ENCODE data around the gene ANTXR1. TPM values are rescaled to one million over a fixed set of nuclear protein-coding genes. Genes with fewer than 3 reads are reported as not detected.

The ANTXR1 gene
- total RNA-seq, 1 donor from 2014 or later: not detected

- DNase-seq (ENCODE audit: low spot score): no peak
- H3K4me3 Mint-ChIP-seq: no peak overlapping the region
- intact Hi-C loops (cut with micrococcal nuclease): loop anchor here (5.0 to 10.0 kb wide), 2 partner anchors 286 to 334 kb away; no protein-coding TSS in a partner anchor
- H3K36me3 Mint-ChIP-seq (ENCODE audit: low read depth): no peaks in the 10 kb centered on the region
- peaks cover 51% of the 10 kb centered on the region for H3K27me3 Mint-ChIP-seq (ENCODE audit: insufficient read depth)
- H3K4me1 Mint-ChIP-seq (ENCODE audit: low read depth): peaks cover 14% of the 10 kb centered on the region
- no peak overlapping the region for H3K27ac Mint-ChIP-seq
- no peaks in the 10 kb centered on the region for H3K9me3 Mint-ChIP-seq
Measured at GRCh38 chr2:69050802-69051201, 37.8 kb downstream of the ANTXR1 start.

GRCh38 chr2:69053416-69053965 is 40.5 kb downstream of the ANTXR1 start:
- Mint-ChIP-seq H3K27ac (no peak overlapping the region), H3K4me3 (no peak overlapping the region), H3K27me3 (ENCODE audit: insufficient read depth) (peaks cover 51% of the 10 kb centered on the region), H3K36me3 (ENCODE audit: low read depth) (no peaks in the 10 kb centered on the region), H3K9me3 (no peaks in the 10 kb centered on the region), H3K4me1 (ENCODE audit: low read depth) (peaks cover 14% of the 10 kb centered on the region)
- no peak for DNase-seq (ENCODE audit: low spot score)
- intact Hi-C loops (cut with micrococcal nuclease): loop anchor here (5.0 to 10.0 kb wide), 2 partner anchors 289 to 336 kb away; no protein-coding TSS in a partner anchor

GRCh38 chr2:69054431-69054830 is 41.5 kb downstream of the ANTXR1 start:
- intact Hi-C loops (cut with micrococcal nuclease): loop anchor here (2.0 to 10.0 kb wide), 3 partner anchors 290 to 402 kb away; no protein-coding TSS in a partner anchor
- H3K36me3 Mint-ChIP-seq (ENCODE audit: low read depth): no peaks in the 10 kb centered on the region
- H3K4me3 Mint-ChIP-seq: no peak overlapping the region
- H3K4me1 Mint-ChIP-seq (ENCODE audit: low read depth): peaks cover 14% of the 10 kb centered on the region
- no peak overlapping the region for H3K27ac Mint-ChIP-seq
- H3K27me3 Mint-ChIP-seq (ENCODE audit: insufficient read depth): peaks cover 54% of the 10 kb centered on the region
- peak; percentile 8 for DNase-seq (ENCODE audit: low spot score)
- no peaks in the 10 kb centered on the region for H3K9me3 Mint-ChIP-seq

- intact Hi-C loops (cut with micrococcal nuclease): loop anchor here (2.0 to 10.0 kb wide), 2 partner anchors 291 to 403 kb away; no protein-coding TSS in a partner anchor
- Mint-ChIP-seq H3K9me3 (no peaks in the 10 kb centered on the region), H3K4me3 (no peak overlapping the region), H3K27me3 (ENCODE audit: insufficient read depth) (peaks cover 55% of the 10 kb centered on the region), H3K36me3 (ENCODE audit: low read depth) (no peaks in the 10 kb centered on the region), H3K27ac (no peak overlapping the region), H3K4me1 (ENCODE audit: low read depth) (peaks cover 14% of the 10 kb centered on the region)
- DNase-seq (ENCODE audit: low spot score): no peak
Measured at GRCh38 chr2:69055688-69056470, 42.9 kb downstream of the ANTXR1 start.

GRCh38 chr2:69057660-69058059 is 44.7 kb downstream of the ANTXR1 start:
- Mint-ChIP-seq H3K9me3 (no peaks in the 10 kb centered on the region), H3K4me3 (no peak overlapping the region), H3K27me3 (ENCODE audit: insufficient read depth) (peaks cover 58% of the 10 kb centered on the region), H3K27ac (no peak overlapping the region), H3K4me1 (ENCODE audit: low read depth) (peaks cover 14% of the 10 kb centered on the region), H3K36me3 (ENCODE audit: low read depth) (no peaks in the 10 kb centered on the region)
- no peak for DNase-seq (ENCODE audit: low spot score)
- intact Hi-C loops (cut with micrococcal nuclease): loop anchor here (10.0 kb wide), 1 partner anchor 293 kb away; no protein-coding TSS in a partner anchor

- intact Hi-C loops (cut with micrococcal nuclease): loop anchor here (10.0 kb wide), 1 partner anchor 295 kb away; no protein-coding TSS in a partner anchor
- H3K27ac Mint-ChIP-seq: no peak overlapping the region
- H3K4me3 Mint-ChIP-seq: no peak overlapping the region
- H3K9me3 Mint-ChIP-seq: peaks cover 4% of the 10 kb centered on the region
- no peaks in the 10 kb centered on the region for H3K36me3 Mint-ChIP-seq (ENCODE audit: low read depth)
- DNase-seq (ENCODE audit: low spot score): no peak
- peaks cover under 1% of the 10 kb centered on the region for H3K4me1 Mint-ChIP-seq (ENCODE audit: low read depth)
- peaks cover 53% of the 10 kb centered on the region for H3K27me3 Mint-ChIP-seq (ENCODE audit: insufficient read depth)
Measured at GRCh38 chr2:69059731-69060290, 46.8 kb downstream of the ANTXR1 start.

GRCh38 chr2:69060938-69061501 is 48.0 kb downstream of the ANTXR1 start:
- Mint-ChIP-seq H3K4me3 (no peak overlapping the region), H3K36me3 (ENCODE audit: low read depth) (no peaks in the 10 kb centered on the region), H3K9me3 (peaks cover 4% of the 10 kb centered on the region), H3K27me3 (ENCODE audit: insufficient read depth) (peaks cover 53% of the 10 kb centered on the region), H3K27ac (no peak overlapping the region), H3K4me1 (ENCODE audit: low read depth) (no peaks in the 10 kb centered on the region)
- DNase-seq (ENCODE audit: low spot score): no peak
- intact Hi-C loops (cut with micrococcal nuclease): no loop called here

- Mint-ChIP-seq H3K27me3 (ENCODE audit: insufficient read depth) (peaks cover 53% of the 10 kb centered on the region), H3K36me3 (ENCODE audit: low read depth) (no peaks in the 10 kb centered on the region), H3K27ac (no peak overlapping the region), H3K9me3 (peaks cover 4% of the 10 kb centered on the region), H3K4me3 (no peak overlapping the region), H3K4me1 (ENCODE audit: low read depth) (no peaks in the 10 kb centered on the region)
- no peak for DNase-seq (ENCODE audit: low spot score)
- intact Hi-C loops (cut with micrococcal nuclease): no loop called here
Measured at GRCh38 chr2:69061525-69061924, 48.5 kb downstream of the ANTXR1 start.

GRCh38 chr2:69062307-69062962 is 49.5 kb downstream of the ANTXR1 start:
- H3K4me1 Mint-ChIP-seq (ENCODE audit: low read depth): no peaks in the 10 kb centered on the region
- no peak for DNase-seq (ENCODE audit: low spot score)
- peaks cover 4% of the 10 kb centered on the region for H3K9me3 Mint-ChIP-seq
- no peak overlapping the region for H3K4me3 Mint-ChIP-seq
- no peaks in the 10 kb centered on the region for H3K36me3 Mint-ChIP-seq (ENCODE audit: low read depth)
- H3K27me3 Mint-ChIP-seq (ENCODE audit: insufficient read depth): peaks cover 56% of the 10 kb centered on the region
- intact Hi-C loops (cut with micrococcal nuclease): no loop called here
- no peak overlapping the region for H3K27ac Mint-ChIP-seq

- H3K9me3 Mint-ChIP-seq: peaks cover 4% of the 10 kb centered on the region
- no peak overlapping the region for H3K4me3 Mint-ChIP-seq
- peaks cover 44% of the 10 kb centered on the region for H3K27me3 Mint-ChIP-seq (ENCODE audit: insufficient read depth)
- no peak overlapping the region for H3K27ac Mint-ChIP-seq
- no peaks in the 10 kb centered on the region for H3K36me3 Mint-ChIP-seq (ENCODE audit: low read depth)
- no peak for DNase-seq (ENCODE audit: low spot score)
- intact Hi-C loops (cut with micrococcal nuclease): no loop called here
- no peaks in the 10 kb centered on the region for H3K4me1 Mint-ChIP-seq (ENCODE audit: low read depth)
Measured at GRCh38 chr2:69065735-69066336, 52.9 kb downstream of the ANTXR1 start.

GRCh38 chr2:69067026-69067630 is 54.1 kb downstream of the ANTXR1 start:
- no peak overlapping the region for H3K4me3 Mint-ChIP-seq
- no peaks in the 10 kb centered on the region for H3K4me1 Mint-ChIP-seq (ENCODE audit: low read depth)
- H3K27me3 Mint-ChIP-seq (ENCODE audit: insufficient read depth): peaks cover 36% of the 10 kb centered on the region
- H3K9me3 Mint-ChIP-seq: peaks cover 4% of the 10 kb centered on the region
- H3K27ac Mint-ChIP-seq: no peak overlapping the region
- H3K36me3 Mint-ChIP-seq (ENCODE audit: low read depth): no peaks in the 10 kb centered on the region
- DNase-seq (ENCODE audit: low spot score): no peak
- intact Hi-C loops (cut with micrococcal nuclease): no loop called here

GRCh38 chr2:69067866-69068265 is 54.9 kb downstream of the ANTXR1 start:
- intact Hi-C loops (cut with micrococcal nuclease): no loop called here
- no peaks in the 10 kb centered on the region for H3K36me3 Mint-ChIP-seq (ENCODE audit: low read depth)
- no peaks in the 10 kb centered on the region for H3K4me1 Mint-ChIP-seq (ENCODE audit: low read depth)
- H3K27ac Mint-ChIP-seq: no peak overlapping the region
- DNase-seq (ENCODE audit: low spot score): no peak
- H3K9me3 Mint-ChIP-seq: peaks cover 4% of the 10 kb centered on the region
- no peak overlapping the region for H3K4me3 Mint-ChIP-seq
- H3K27me3 Mint-ChIP-seq (ENCODE audit: insufficient read depth): peaks cover 39% of the 10 kb centered on the region

Data from activated T-helper 1 cell treated with anti-CD3 and anti-CD28 coated beads, Interleukin-12 subunit alpha, Interleukin-12 subunit beta, Interleukin-2, Interleukin-4 antibody, amounts not matched to agents 30 ng/mL and 10 ng/mL and 1 ng/mL, durations not matched to agents 14 hours and 24 hours and 36 hours (primary cell).